ENCODE measurements around the gene FAAH. TPM values are rescaled to one million over a fixed set of nuclear protein-coding genes. Genes with fewer than 3 reads are reported as not detected.

FAAH gene
- total and polyA plus RNA-seq, 10 of the 15 experiments (the other 5 are each of a cell fraction or from before 2014, with no cell fraction given) = 0.07 to 2.5 (median 0.64) TPM; not detected in 1

DNA sequence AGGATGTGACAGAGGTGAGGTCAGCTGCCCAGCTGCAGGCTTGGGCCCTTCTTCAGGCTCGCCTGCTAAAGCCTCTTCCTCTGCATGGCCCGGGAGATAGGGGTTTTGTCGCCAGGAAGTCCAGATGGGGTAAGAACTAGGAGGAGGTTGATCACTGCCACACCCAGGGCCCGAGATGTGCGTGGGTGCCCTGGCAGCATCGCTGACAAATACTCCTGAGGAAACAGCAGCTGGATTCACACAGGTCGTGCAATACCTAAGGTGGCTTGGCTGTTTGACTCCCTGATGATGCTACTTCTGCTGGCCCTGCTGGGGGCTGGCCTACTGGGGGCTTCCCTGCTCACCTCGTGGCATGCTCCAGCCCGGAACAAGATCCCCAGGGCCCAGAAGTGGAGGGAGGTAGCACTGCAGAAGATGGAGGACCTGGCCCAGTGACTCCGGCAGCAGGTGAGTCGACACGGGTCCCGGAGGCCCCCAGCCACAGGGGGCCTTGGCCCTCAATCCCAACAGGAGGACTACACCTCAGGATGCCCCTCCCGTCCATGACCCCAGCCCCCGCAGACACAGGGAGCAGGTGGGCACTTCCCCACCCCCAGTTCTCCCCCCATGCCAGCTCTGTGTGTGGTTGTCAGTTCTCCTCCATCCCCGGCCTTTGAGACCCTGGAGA lies 29.6 kb downstream of the FAAH start (continued):
- TF ChIP-seq PAX8 (IDR thresholded peaks at IDR 0.05) = no peak
- TF ChIP-seq, protein P1, sequence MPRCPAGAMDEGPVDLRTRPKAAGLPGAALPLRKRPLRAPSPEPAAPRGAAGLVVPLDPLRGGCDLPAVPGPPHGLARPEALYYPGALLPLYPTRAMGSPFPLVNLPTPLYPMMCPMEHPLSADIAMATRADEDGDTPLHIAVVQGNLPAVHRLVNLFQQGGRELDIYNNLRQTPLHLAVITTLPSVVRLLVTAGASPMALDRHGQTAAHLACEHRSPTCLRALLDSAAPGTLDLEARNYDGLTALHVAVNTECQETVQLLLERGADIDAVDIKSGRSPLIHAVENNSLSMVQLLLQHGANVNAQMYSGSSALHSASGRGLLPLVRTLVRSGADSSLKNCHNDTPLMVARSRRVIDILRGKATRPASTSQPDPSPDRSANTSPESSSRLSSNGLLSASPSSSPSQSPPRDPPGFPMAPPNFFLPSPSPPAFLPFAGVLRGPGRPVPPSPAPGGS (IDR thresholded peaks at IDR 0.05; ENCODE audit: borderline replicate concordance, insufficient read depth, low read depth, low read length, poor library complexity, severe bottlenecking) = no peak

DNA sequence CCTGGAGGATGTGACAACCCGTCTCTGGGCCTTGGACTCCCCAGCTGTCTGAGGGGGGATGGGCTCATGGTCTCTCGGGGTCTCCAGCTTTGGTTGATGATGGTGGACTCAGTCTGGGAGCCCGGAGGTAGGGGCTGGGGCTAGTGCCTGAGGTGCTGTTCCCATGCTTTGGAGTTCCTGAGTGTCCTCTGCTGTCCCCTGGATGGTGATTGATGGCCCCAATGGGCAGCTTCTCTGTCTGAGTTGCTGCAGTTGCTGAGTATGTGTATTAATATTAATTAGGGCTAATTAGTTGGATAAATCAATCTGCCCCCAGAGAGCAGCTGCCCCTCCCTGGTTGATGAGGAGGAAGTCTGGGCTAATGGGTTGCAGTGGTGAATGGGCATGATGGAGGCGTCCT lies 30.6 kb downstream of the FAAH start:
- WGBS (ENCODE audit: insufficient coverage, insufficient replicate concordance, low lambda C conversion rate, missing lambda C conversion rate) = 17% methylated on average over 4 of the region's 4 CpGs
- no peak overlapping the region for H3K27ac ChIP-seq (ENCODE audit: control insufficient read depth, insufficient read depth)

More for the DNA sequence above, 30.6 kb downstream of the FAAH start:
- ChIA-PET POLR2A (no interaction called here), CTCF (interaction anchor here (1.1 to 1.4 kb wide), 2 partner anchors 15 to 105 kb away, joined by 3 to 4 read pairs; no protein-coding TSS in a partner anchor), SMC1A (ENCODE audit: uncharacterized antibody, unreplicated experiment) (no interaction called here), RAD21 (ENCODE audit: unreplicated experiment) (no interaction called here)
- intact Hi-C loops (cut with micrococcal nuclease; ENCODE audit: unreplicated experiment) (no loop called here), in situ Hi-C loops (cut with MboI) (no loop called here)
- no peak for ATAC-seq
- Histone ChIP-seq H3K79me2 (ENCODE audit: control insufficient read depth, insufficient read depth, low read length) (no peaks in the 10 kb centered on the region), H2AFZ (ENCODE audit: control insufficient read depth, low read depth, low read length) (no peak overlapping the region), H3K4me3 (no peak overlapping the region), H3K27me3 (replicated peaks in 1 of 2; ENCODE audit: control insufficient read depth in 2 of 2, insufficient read depth in 2 of 2, low read length in 1 of 2) (no peaks in the 10 kb centered on the region; a peak in 3 of 4 replicates), H3K4me1 (ENCODE audit: control insufficient read depth, insufficient read depth, low read length) (no peaks in the 10 kb centered on the region; the same call in none of the 2 replicates), H3K9me3 (replicated peaks; ENCODE audit: control insufficient read depth, insufficient read depth, low read length) (no peaks in the 10 kb centered on the region), H3K36me3 (ENCODE audit: control insufficient read depth in 2 of 2, insufficient read depth in 2 of 2, low read length in 1 of 2) (no peaks in the 10 kb centered on the region), H3K4me2 (ENCODE audit: control insufficient read depth, insufficient read depth) (no peak overlapping the region), H3K9ac (ENCODE audit: control insufficient read depth, insufficient read depth, low read length) (no peak overlapping the region), H4K20me1 (ENCODE audit: control insufficient read depth, insufficient read depth) (no peaks in the 10 kb centered on the region)
- FAIRE-seq = no peak
- no TSS peak for BruUV-seq (replicated peaks)
- TF ChIP-seq, protein P2, sequence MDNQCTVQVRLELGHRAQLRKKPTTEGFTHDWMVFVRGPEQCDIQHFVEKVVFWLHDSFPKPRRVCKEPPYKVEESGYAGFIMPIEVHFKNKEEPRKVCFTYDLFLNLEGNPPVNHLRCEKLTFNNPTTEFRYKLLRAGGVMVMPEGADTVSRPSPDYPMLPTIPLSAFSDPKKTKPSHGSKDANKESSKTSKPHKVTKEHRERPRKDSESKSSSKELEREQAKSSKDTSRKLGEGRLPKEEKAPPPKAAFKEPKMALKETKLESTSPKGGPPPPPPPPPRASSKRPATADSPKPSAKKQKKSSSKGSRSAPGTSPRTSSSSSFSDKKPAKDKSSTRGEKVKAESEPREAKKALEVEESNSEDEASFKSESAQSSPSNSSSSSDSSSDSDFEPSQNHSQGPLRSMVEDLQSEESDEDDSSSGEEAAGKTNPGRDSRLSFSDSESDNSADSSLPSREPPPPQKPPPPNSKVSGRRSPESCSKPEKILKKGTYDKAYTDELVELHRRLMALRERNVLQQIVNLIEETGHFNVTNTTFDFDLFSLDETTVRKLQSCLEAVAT (IDR thresholded peaks at IDR 0.05) = no peak
- TF ChIP-seq ZNF24 (IDR thresholded peaks at IDR 0.05) (no peak), CHD4 (IDR thresholded peaks at IDR 0.05) (no peak), BCL11A (IDR thresholded peaks at IDR 0.05; ENCODE audit: low read depth, low read length) (no peak), MTA3 (IDR thresholded peaks at IDR 0.05; ENCODE audit: borderline replicate concordance, low read length) (no peak), NFYB (IDR thresholded peaks at IDR 0.05; ENCODE audit: insufficient read depth, low read depth, low read length) (no peak)
- TF ChIP-seq, protein P3, sequence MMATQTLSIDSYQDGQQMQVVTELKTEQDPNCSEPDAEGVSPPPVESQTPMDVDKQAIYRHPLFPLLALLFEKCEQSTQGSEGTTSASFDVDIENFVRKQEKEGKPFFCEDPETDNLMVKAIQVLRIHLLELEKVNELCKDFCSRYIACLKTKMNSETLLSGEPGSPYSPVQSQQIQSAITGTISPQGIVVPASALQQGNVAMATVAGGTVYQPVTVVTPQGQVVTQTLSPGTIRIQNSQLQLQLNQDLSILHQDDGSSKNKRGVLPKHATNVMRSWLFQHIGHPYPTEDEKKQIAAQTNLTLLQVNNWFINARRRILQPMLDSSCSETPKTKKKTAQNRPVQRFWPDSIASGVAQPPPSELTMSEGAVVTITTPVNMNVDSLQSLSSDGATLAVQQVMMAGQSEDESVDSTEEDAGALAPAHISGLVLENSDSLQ (IDR thresholded peaks at IDR 0.05) = no peak
- no peak for DNase-seq (ENCODE audit: low read depth, low spot score)
